ENCODE data around the gene TRAM2. TPM values are rescaled to one million over a fixed set of nuclear protein-coding genes. Genes with fewer than 3 reads are reported as not detected.

Gene TRAM2
- total and polyA plus RNA-seq, 2 of the 13 experiments (the other 11 are each of a cell fraction or from before 2014, with no cell fraction given) = 49.1 to 72.5 TPM

GRCh38 chr6:52595796-52596130, 18.9 kb upstream of the TRAM2 start (continued):
- TF ChIP-seq RFX3 (CRISPR knock-in tag; IDR thresholded peaks at IDR 0.05) = no peak
- TF ChIP-seq CBX5 (CRISPR knock-in tag; IDR thresholded peaks at IDR 0.05; ENCODE audit: borderline replicate concordance) = no peak
- TF ChIP-seq THAP7 (CRISPR knock-in tag; IDR thresholded peaks at IDR 0.05) = no peak
- no peak for TF ChIP-seq ZBTB8A (CRISPR knock-in tag; IDR thresholded peaks at IDR 0.05; ENCODE audit: borderline replicate concordance, low read depth)
- no peak for TF ChIP-seq ZSCAN31 (CRISPR knock-in tag; IDR thresholded peaks at IDR 0.05; ENCODE audit: low read depth)
- TF ChIP-seq ZNF652 (CRISPR knock-in tag; IDR thresholded peaks at IDR 0.05; ENCODE audit: borderline replicate concordance, low read depth) = no peak
- no peak for TF ChIP-seq FOXO1 (CRISPR knock-in tag; IDR thresholded peaks at IDR 0.05)
- TF ChIP-seq PCBP1 (IDR thresholded peaks at IDR 0.05; ENCODE audit: borderline replicate concordance, low read depth, low read length) = no peak
- TF ChIP-seq NFRKB (IDR thresholded peaks at IDR 0.05) = no peak
- no peak for TF ChIP-seq ZNF317 (CRISPR knock-in tag; IDR thresholded peaks at IDR 0.05)
- no peak for TF ChIP-seq PHB2 (IDR thresholded peaks at IDR 0.05; ENCODE audit: partially characterized antibody)
- TF ChIP-seq SNAPC2 (CRISPR knock-in tag; IDR thresholded peaks at IDR 0.05) = no peak
- no peak for TF ChIP-seq FOXA3 (CRISPR knock-in tag; IDR thresholded peaks at IDR 0.05)
- TF ChIP-seq ZNF543 (CRISPR knock-in tag; IDR thresholded peaks at IDR 0.05) = no peak
- TF ChIP-seq TCF7 (IDR thresholded peaks at IDR 0.05; ENCODE audit: low read depth) = no peak
- no peak for TF ChIP-seq MTF2 (CRISPR knock-in tag; IDR thresholded peaks at IDR 0.05; ENCODE audit: borderline replicate concordance)
- no peak for TF ChIP-seq ZNF605 (CRISPR knock-in tag; IDR thresholded peaks at IDR 0.05)
- TF ChIP-seq THAP11 (CRISPR knock-in tag; IDR thresholded peaks at IDR 0.05) = no peak

All from HepG2 (cell line).